ENCODE measurements around the gene IFT25. TPM values are rescaled to one million over a fixed set of nuclear protein-coding genes. Genes with fewer than 3 reads are reported as not detected.
"Not testable (repeated sequence)": the region's sequence is repeated elsewhere in the genome, so short reads cannot be mapped to it uniquely, and the experiment has no call there.

IFT25 gene
- total RNA-seq, 1 donor from 2014 or later: 13.6 TPM

- Histone ChIP-seq H3K4me1 (ENCODE audit: control insufficient read depth in 3 of 3, insufficient read depth in 3 of 3, low read length in 3 of 3) (peaks cover 9 to 15% (median 10%) of the 10 kb centered on the region in 3 donors), H3K36me3 (ENCODE audit: control insufficient read depth in 3 of 3, insufficient read depth in 3 of 3, low read length in 3 of 3) (peaks cover 5 to 10% (median 8%) of the 10 kb centered on the region in 3 donors), H3K9me3 (ENCODE audit: control insufficient read depth in 3 of 3, low read length in 3 of 3) (no peaks in the 10 kb centered on the region), H3K4me3 (ENCODE audit: low read length in 3 of 3) (no peak overlapping the region), H3K9ac (ENCODE audit: low read depth in 1 of 3, low read length in 3 of 3) (no peak overlapping the region), H3K27me3 (ENCODE audit: control insufficient read depth in 3 of 3, insufficient read depth in 3 of 3, low read length in 3 of 3) (no peaks in the 10 kb centered on the region), H3K27ac (ENCODE audit: low read depth, low read length) (no peak overlapping the region)
Measured at GRCh38 chr1:53891678-53892077, 53.8 kb downstream of the IFT25 start.

- Histone ChIP-seq H3K4me1 (ENCODE audit: control insufficient read depth in 3 of 3, insufficient read depth in 3 of 3, low read length in 3 of 3) (peaks cover 9 to 13% (median 10%) of the 10 kb centered on the region in 3 donors), H3K27ac (ENCODE audit: low read depth, low read length) (no peak overlapping the region), H3K9me3 (ENCODE audit: control insufficient read depth in 3 of 3, low read length in 3 of 3) (no peaks in the 10 kb centered on the region), H3K27me3 (ENCODE audit: control insufficient read depth in 3 of 3, insufficient read depth in 3 of 3, low read length in 3 of 3) (no peaks in the 10 kb centered on the region), H3K9ac (ENCODE audit: low read depth in 1 of 3, low read length in 3 of 3) (no peak overlapping the region), H3K4me3 (ENCODE audit: low read length in 3 of 3) (no peak overlapping the region), H3K36me3 (ENCODE audit: control insufficient read depth in 3 of 3, insufficient read depth in 3 of 3, low read length in 3 of 3) (peaks cover 9 to 15% (median 11%) of the 10 kb centered on the region in 3 donors)
Measured at GRCh38 chr1:53891018-53891417, 54.5 kb downstream of the IFT25 start.

GRCh38 chr1:53890522-53890941 is 55.0 kb downstream of the IFT25 start:
- Histone ChIP-seq H3K27me3 (ENCODE audit: control insufficient read depth in 3 of 3, insufficient read depth in 3 of 3, low read length in 3 of 3) (no peaks in the 10 kb centered on the region), H3K4me1 (ENCODE audit: control insufficient read depth in 3 of 3, insufficient read depth in 3 of 3, low read length in 3 of 3) (peaks cover 9 to 13% (median 10%) of the 10 kb centered on the region in 3 donors), H3K27ac (ENCODE audit: low read depth, low read length) (peak overlapping the region; percentile 76), H3K9me3 (ENCODE audit: control insufficient read depth in 3 of 3, low read length in 3 of 3) (no peaks in the 10 kb centered on the region), H3K9ac (ENCODE audit: low read depth in 1 of 3, low read length in 3 of 3) (peak overlapping the region; percentile 92 to 98 (median 93)), H3K4me3 (ENCODE audit: low read length in 3 of 3) (peak overlapping the region; percentile 99 to 100 (median 99)), H3K36me3 (ENCODE audit: control insufficient read depth in 3 of 3, insufficient read depth in 3 of 3, low read length in 3 of 3) (peaks cover 11 to 17% (median 13%) of the 10 kb centered on the region in 3 donors)

DNA sequence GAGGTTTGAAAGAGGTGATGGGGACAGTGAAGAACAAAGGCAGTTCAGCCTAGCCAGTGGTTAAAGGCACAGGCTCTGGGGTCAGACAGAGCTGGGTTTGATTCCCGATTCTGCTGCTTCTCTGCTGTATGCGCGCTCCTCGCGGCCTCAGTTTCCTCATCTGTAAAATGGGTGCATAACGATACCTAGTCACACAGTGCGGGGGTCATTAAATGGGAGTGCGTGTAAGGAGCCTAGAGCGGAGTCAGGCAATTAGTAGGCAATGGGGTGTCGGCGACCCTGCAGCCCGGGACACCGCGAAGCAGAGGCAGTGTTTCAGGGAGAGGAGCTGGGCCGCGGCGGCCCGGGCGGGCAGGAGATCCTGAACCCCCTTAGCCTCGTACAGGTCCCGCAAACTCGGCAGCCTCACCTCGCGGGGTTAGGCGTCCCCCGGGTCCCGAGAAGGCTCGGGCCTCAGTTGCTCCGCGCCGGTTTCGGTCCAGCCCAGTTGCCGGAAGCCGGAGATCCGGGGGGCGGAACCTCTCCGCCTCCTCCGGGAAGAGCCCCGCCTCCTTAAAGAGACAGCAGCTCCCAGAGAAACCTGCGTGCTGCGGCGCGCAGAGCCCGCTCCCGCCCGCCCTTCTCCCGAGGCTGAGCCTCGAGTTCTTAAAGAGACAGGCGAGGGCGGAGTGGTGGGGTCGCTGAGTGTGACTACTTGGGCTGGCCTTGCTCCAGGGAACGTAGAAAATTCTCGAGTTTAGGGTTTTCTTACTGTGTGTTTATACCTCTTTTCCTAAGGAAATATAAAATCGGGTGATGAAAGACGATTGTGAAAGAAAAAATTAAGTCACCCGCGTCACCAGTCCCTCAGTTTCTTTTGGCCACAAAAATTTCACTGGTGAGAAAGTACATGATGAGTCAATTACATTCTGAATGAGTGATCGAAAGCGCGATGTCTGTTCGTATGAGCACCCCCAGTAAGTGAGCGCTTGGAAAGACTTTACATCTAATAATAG is 55.9 kb downstream of the IFT25 start, which contains the start of gene YIPF1:
Gene YIPF1, minus strand, starts transcription at position 494 of the 995 bp plus-strand sequence. CDS start 860 bp downstream, outside the sequence.
- peaks cover 9 to 13% (median 10%) of the 10 kb centered on the region in 3 donors for H3K4me1 ChIP-seq (ENCODE audit: control insufficient read depth in 3 of 3, insufficient read depth in 3 of 3, low read length in 3 of 3)
- H3K4me3 ChIP-seq (ENCODE audit: low read length in 3 of 3): peak within 1 kb of the TSS; percentile 99 to 100 (median 99)
- H3K27ac ChIP-seq (ENCODE audit: low read depth, low read length): peak within 1 kb of the TSS; percentile 76
- H3K9me3 ChIP-seq (ENCODE audit: control insufficient read depth in 3 of 3, low read length in 3 of 3): no peaks in the 10 kb centered on the region
- H3K9ac ChIP-seq (ENCODE audit: low read depth in 1 of 3, low read length in 3 of 3): peak within 1 kb of the TSS; percentile 92 to 98 (median 93)
- H3K27me3 ChIP-seq (ENCODE audit: control insufficient read depth in 3 of 3, insufficient read depth in 3 of 3, low read length in 3 of 3): no peaks in the 10 kb centered on the region
- H3K36me3 ChIP-seq (ENCODE audit: control insufficient read depth in 3 of 3, insufficient read depth in 3 of 3, low read length in 3 of 3): peaks cover 13 to 17% (median 16%) of the 10 kb centered on the region in 3 donors

DNA sequence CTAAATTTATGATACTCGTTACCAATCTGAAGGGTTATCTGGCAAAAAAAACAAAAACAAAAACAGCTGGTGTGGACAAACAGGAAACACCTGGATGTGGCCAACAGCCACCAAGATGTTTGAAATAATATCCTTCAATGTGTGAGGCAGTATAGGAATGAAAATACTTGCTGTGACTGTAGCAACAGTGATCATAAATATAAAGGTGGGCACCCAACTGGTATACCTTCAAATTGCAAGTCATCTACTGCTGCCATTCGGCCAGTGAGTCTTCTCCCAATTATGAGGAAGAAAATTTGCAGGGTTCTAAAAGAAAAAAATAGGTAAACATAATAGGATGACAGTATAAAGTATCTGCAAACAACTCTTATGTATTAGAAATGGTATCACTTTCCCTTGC is 56.8 kb downstream of the IFT25 start:
- Histone ChIP-seq H3K4me3 (ENCODE audit: low read length in 3 of 3) (peak overlapping the region in 1 of 3 donors; percentile 18), H3K27me3 (ENCODE audit: control insufficient read depth in 3 of 3, insufficient read depth in 3 of 3, low read length in 3 of 3) (no peaks in the 10 kb centered on the region), H3K4me1 (ENCODE audit: control insufficient read depth in 3 of 3, insufficient read depth in 3 of 3, low read length in 3 of 3) (peaks cover 9 to 13% (median 10%) of the 10 kb centered on the region in 3 donors), H3K27ac (ENCODE audit: low read depth, low read length) (peak overlapping the region; percentile 76), H3K9me3 (ENCODE audit: control insufficient read depth in 3 of 3, low read length in 3 of 3) (no peaks in the 10 kb centered on the region), H3K36me3 (ENCODE audit: control insufficient read depth in 3 of 3, insufficient read depth in 3 of 3, low read length in 3 of 3) (peaks cover 14 to 17% (median 17%) of the 10 kb centered on the region in 3 donors), H3K9ac (ENCODE audit: low read depth in 1 of 3, low read length in 3 of 3) (peak overlapping the region in 1 of 3 donors; percentile 98)

- not testable (repeated sequence) for H3K4me1 ChIP-seq (ENCODE audit: control insufficient read depth in 3 of 3, insufficient read depth in 3 of 3, low read length in 3 of 3); H3K4me3 ChIP-seq (ENCODE audit: low read length in 3 of 3)
- H3K36me3 ChIP-seq (ENCODE audit: control insufficient read depth in 3 of 3, insufficient read depth in 3 of 3, low read length in 3 of 3): peaks cover 18 to 34% (median 29%) of the 10 kb centered on the region in 3 donors
Measured at GRCh38 chr1:53883600-53883999, 61.9 kb downstream of the IFT25 start.

GRCh38 chr1:53881853-53882252 is 63.6 kb downstream of the IFT25 start:
- not testable (repeated sequence) for H3K27ac ChIP-seq (ENCODE audit: low read depth, low read length); H3K4me1 ChIP-seq (ENCODE audit: control insufficient read depth in 3 of 3, insufficient read depth in 3 of 3, low read length in 3 of 3); H3K27me3 ChIP-seq (ENCODE audit: control insufficient read depth in 3 of 3, insufficient read depth in 3 of 3, low read length in 3 of 3); H3K4me3 ChIP-seq (ENCODE audit: low read length in 3 of 3); H3K9me3 ChIP-seq (ENCODE audit: control insufficient read depth in 3 of 3, low read length in 3 of 3); H3K9ac ChIP-seq (ENCODE audit: low read depth in 1 of 3, low read length in 3 of 3)
- peaks cover 23 to 39% (median 34%) of the 10 kb centered on the region in 3 donors for H3K36me3 ChIP-seq (ENCODE audit: control insufficient read depth in 3 of 3, insufficient read depth in 3 of 3, low read length in 3 of 3)

More at GRCh38 chr1:53883600-53883999, 61.9 kb downstream of the IFT25 start:
- not testable (repeated sequence) for H3K27me3 ChIP-seq (ENCODE audit: control insufficient read depth in 3 of 3, insufficient read depth in 3 of 3, low read length in 3 of 3); H3K9me3 ChIP-seq (ENCODE audit: control insufficient read depth in 3 of 3, low read length in 3 of 3); H3K9ac ChIP-seq (ENCODE audit: low read depth in 1 of 3, low read length in 3 of 3); H3K27ac ChIP-seq (ENCODE audit: low read depth, low read length)

DNA sequence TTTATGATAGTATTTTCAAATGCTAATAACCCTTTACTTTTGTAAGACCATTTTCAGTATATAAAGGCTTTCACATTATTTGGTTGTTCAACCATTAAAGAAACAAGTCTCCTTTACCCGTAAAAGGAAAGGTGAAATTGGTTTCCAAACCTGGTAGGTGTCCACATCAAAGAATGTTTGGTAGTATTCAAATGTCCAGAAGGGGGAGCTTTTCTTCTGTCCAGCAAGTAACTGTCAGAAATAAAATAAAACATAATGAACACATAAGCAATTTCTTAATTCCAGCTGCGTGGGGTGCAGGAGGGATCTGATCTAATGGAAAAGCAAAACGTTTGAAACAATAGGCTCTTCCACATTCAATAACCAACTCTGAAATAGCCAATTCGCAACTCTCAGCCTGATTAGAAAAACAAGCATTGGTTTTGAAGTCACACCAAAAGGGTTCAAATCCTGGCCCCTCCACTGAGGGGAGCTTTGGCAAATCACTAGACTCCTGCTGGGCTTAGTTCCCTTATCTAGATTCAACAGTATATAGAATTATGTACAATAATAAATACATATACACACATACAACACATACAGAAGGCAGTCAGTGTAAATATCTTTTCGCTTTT is 66.9 kb downstream of the IFT25 start:
- Histone ChIP-seq H3K36me3 (ENCODE audit: control insufficient read depth in 3 of 3, insufficient read depth in 3 of 3, low read length in 3 of 3) (peaks cover 19 to 40% (median 39%) of the 10 kb centered on the region in 3 donors), H3K4me3 (ENCODE audit: low read length in 3 of 3) (no peak overlapping the region), H3K9ac (ENCODE audit: low read depth in 1 of 3, low read length in 3 of 3) (no peak overlapping the region), H3K4me1 (ENCODE audit: control insufficient read depth in 3 of 3, insufficient read depth in 3 of 3, low read length in 3 of 3) (no peaks in the 10 kb centered on the region), H3K27ac (ENCODE audit: low read depth, low read length) (no peak overlapping the region), H3K27me3 (ENCODE audit: control insufficient read depth in 3 of 3, insufficient read depth in 3 of 3, low read length in 3 of 3) (no peaks in the 10 kb centered on the region), H3K9me3 (ENCODE audit: control insufficient read depth in 3 of 3, low read length in 3 of 3) (no peaks in the 10 kb centered on the region)

- not testable (repeated sequence) for H3K9ac ChIP-seq (ENCODE audit: low read depth in 1 of 3, low read length in 3 of 3); H3K4me1 ChIP-seq (ENCODE audit: control insufficient read depth in 3 of 3, insufficient read depth in 3 of 3, low read length in 3 of 3)
- peaks cover 21 to 50% (median 43%) of the 10 kb centered on the region in 3 donors for H3K36me3 ChIP-seq (ENCODE audit: control insufficient read depth in 3 of 3, insufficient read depth in 3 of 3, low read length in 3 of 3)
Measured at GRCh38 chr1:53875150-53875549, 70.3 kb downstream of the IFT25 start.

More at GRCh38 chr1:53875150-53875549, 70.3 kb downstream of the IFT25 start:
- not testable (repeated sequence) for H3K4me3 ChIP-seq (ENCODE audit: low read length in 3 of 3); H3K27me3 ChIP-seq (ENCODE audit: control insufficient read depth in 3 of 3, insufficient read depth in 3 of 3, low read length in 3 of 3); H3K27ac ChIP-seq (ENCODE audit: low read depth, low read length); H3K9me3 ChIP-seq (ENCODE audit: control insufficient read depth in 3 of 3, low read length in 3 of 3)
